ENCODE measurements around the gene SH3BP5. TPM values are rescaled to one million over a fixed set of nuclear protein-coding genes. Genes with fewer than 3 reads are reported as not detected.
A peak's percentile ranks its signal among the peaks of the same experiment; 100 is the strongest.

The SH3BP5 gene
- total RNA-seq, 1 experiment from 2014 or later: 39.3 TPM

GRCh38 chr3:15337963-15338362 is 5.6 kb upstream of the SH3BP5 start:
- no TSS peak for BruUV-seq (replicated peaks)
- Histone ChIP-seq H3K27ac (no peak overlapping the region), H3K9me3 (ENCODE audit: insufficient read depth, low read depth) (no peaks in the 10 kb centered on the region), H3K27me3 (ENCODE audit: insufficient read depth, low read depth) (no peaks in the 10 kb centered on the region), H3K79me2 (ENCODE audit: low read depth) (no peaks in the 10 kb centered on the region), H3K4me3 (no peak overlapping the region), H3K4me1 (replicated peaks; ENCODE audit: insufficient read depth) (peaks cover 39% of the 10 kb centered on the region), H4K20me1 (ENCODE audit: insufficient read depth) (no peaks in the 10 kb centered on the region), H3K4me2 (no peak overlapping the region), H3K9me2 (ENCODE audit: insufficient read depth) (peaks cover 3% of the 10 kb centered on the region; the same call in 1 of the 2 replicates), H3K36me3 (ENCODE audit: low read depth) (no peaks in the 10 kb centered on the region), H3F3A (ENCODE audit: insufficient read depth, low read depth) (peaks cover 14% of the 10 kb centered on the region), H2AFZ (no peak overlapping the region)
- ChIA-PET CTCF (no interaction called here), POLR2A (ENCODE audit: unreplicated experiment) (no interaction called here)
- intact Hi-C loops (cut with micrococcal nuclease; ENCODE audit: unreplicated experiment): no loop called here
- no peak for TF ChIP-seq EZH2 (IDR thresholded peaks at IDR 0.05; ENCODE audit: low read depth)
- TF ChIP-seq CTCF (conservative IDR thresholded peaks at IDR 0.05): no peak
- no peak for DNase-seq

GRCh38 chr3:15336057-15336456 is 3.7 kb upstream of the SH3BP5 start:
- H3K4me1 ChIP-seq (replicated peaks; ENCODE audit: insufficient read depth): peaks cover 46% of the 10 kb centered on the region
- H3K79me2 ChIP-seq (ENCODE audit: low read depth): peaks cover 11% of the 10 kb centered on the region
- peaks cover 14% of the 10 kb centered on the region for H3F3A ChIP-seq (ENCODE audit: insufficient read depth, low read depth)
- no TSS peak for BruUV-seq (replicated peaks)
- H2AFZ ChIP-seq: no peak overlapping the region; the same call in 1 of the 2 replicates
- ChIA-PET CTCF (no interaction called here), POLR2A (ENCODE audit: unreplicated experiment) (no interaction called here)
- H3K27ac ChIP-seq: no peak overlapping the region
- no peak overlapping the region for H3K4me3 ChIP-seq
- TF ChIP-seq EZH2 (IDR thresholded peaks at IDR 0.05; ENCODE audit: low read depth) (no peak), CTCF (conservative IDR thresholded peaks at IDR 0.05) (no peak)
- H3K4me2 ChIP-seq: 0 out of 2 replicates have a peak overlapping the region, but pooled peaks have one; percentile 23
- no peaks in the 10 kb centered on the region for H3K9me3 ChIP-seq (ENCODE audit: insufficient read depth, low read depth)
- H3K27me3 ChIP-seq (ENCODE audit: insufficient read depth, low read depth): no peaks in the 10 kb centered on the region
- no peaks in the 10 kb centered on the region for H3K36me3 ChIP-seq (ENCODE audit: low read depth)
- H4K20me1 ChIP-seq (ENCODE audit: insufficient read depth): no peaks in the 10 kb centered on the region
- no peaks in the 10 kb centered on the region for H3K9me2 ChIP-seq (ENCODE audit: insufficient read depth)
- intact Hi-C loops (cut with micrococcal nuclease; ENCODE audit: unreplicated experiment): no loop called here
- DNase-seq: no peak

- H4K20me1 ChIP-seq (ENCODE audit: insufficient read depth): no peaks in the 10 kb centered on the region
- no peaks in the 10 kb centered on the region for H3K27me3 ChIP-seq (ENCODE audit: insufficient read depth, low read depth)
- no peaks in the 10 kb centered on the region for H3K36me3 ChIP-seq (ENCODE audit: low read depth)
- TF ChIP-seq EZH2 (IDR thresholded peaks at IDR 0.05; ENCODE audit: low read depth): no peak
- no peak for TF ChIP-seq CTCF (conservative IDR thresholded peaks at IDR 0.05)
- no peak for DNase-seq
- no peaks in the 10 kb centered on the region for H3K9me2 ChIP-seq (ENCODE audit: insufficient read depth)
- H3F3A ChIP-seq (ENCODE audit: insufficient read depth, low read depth): peaks cover 6% of the 10 kb centered on the region
- peaks cover 31% of the 10 kb centered on the region for H3K79me2 ChIP-seq (ENCODE audit: low read depth)
- no peak overlapping the region for H3K4me3 ChIP-seq
- peaks cover 57% of the 10 kb centered on the region for H3K4me1 ChIP-seq (replicated peaks; ENCODE audit: insufficient read depth)
- H3K27ac ChIP-seq: peak overlapping the region; percentile 43
- peak overlapping the region; percentile 32 for H3K4me2 ChIP-seq
- ChIA-PET CTCF (interaction anchor here (0.6 to 1.9 kb wide), 2 partner anchors 52 to 65 kb away, joined by 4 to 10 read pairs; no protein-coding TSS in a partner anchor), POLR2A (ENCODE audit: unreplicated experiment) (no interaction called here)
- peak overlapping the region; percentile 85 for H2AFZ ChIP-seq
- no peaks in the 10 kb centered on the region for H3K9me3 ChIP-seq (ENCODE audit: insufficient read depth, low read depth)
- no TSS peak for BruUV-seq (replicated peaks)
- intact Hi-C loops (cut with micrococcal nuclease; ENCODE audit: unreplicated experiment): loop anchor here (2.0 kb wide), 1 partner anchor 65 kb away; no protein-coding TSS in a partner anchor
These were observed 1.5 kb upstream of the SH3BP5 start for GRCh38 chr3:15333956-15334263.
